ENCODE data around the gene WNT7B.

WNT7B gene

GRCh38 chr22:45922661-45923060 lies 54.3 kb downstream of the WNT7B start:
- DNase-seq = no peak

- DNase-seq = no peak
Measured at GRCh38 chr22:45922256-45922655, 54.7 kb downstream of the WNT7B start.

DNA sequence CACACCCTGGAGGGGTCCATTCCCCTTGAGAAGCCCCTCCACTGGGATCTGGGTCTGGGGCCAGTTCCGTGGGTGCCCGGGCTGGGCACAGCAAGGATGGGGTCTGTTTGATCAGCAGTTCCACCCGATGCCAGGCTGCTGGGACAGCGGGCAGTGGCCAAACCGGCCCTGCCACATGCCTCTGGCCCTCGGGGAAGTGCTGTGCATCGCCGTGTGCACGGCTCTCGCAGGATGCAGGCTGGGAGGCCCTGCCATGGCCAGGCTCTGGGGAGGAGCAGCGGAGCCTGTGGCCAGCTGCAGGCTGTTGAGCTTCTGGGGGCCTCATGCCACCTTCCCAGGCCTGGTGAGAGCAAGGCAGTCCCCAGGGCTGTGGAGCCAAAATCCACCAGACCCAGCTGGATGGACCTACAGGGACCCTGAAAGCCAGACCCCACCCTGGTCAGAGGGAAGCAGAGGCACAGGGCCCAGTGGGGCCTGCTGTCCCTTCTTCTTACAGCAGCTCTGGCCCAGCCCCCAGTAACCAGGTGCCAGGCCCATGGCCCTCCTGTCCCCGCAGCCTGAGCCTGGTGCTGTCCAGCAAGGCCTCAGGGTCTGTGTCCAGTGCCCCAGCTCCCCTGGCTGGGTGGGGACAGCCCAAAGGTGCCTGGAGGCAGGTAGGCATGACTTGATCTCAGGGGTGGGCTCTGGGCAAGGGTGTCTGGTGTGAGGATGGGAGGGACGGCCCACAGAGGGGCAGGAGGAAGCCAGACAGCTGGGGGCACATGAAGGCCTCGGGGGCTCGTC lies 57.3 kb downstream of the WNT7B start:
- no peak for DNase-seq

GRCh38 chr22:45918459-45919370 lies 58.2 kb downstream of the WNT7B start:
- DNase-seq = peak in 1 of 2 donors; percentile 11

GRCh38 chr22:45917700-45918458 lies 59.1 kb downstream of the WNT7B start:
- no peak for DNase-seq

- DNase-seq = no peak
Measured at GRCh38 chr22:45917146-45917545, 59.8 kb downstream of the WNT7B start.

DNA sequence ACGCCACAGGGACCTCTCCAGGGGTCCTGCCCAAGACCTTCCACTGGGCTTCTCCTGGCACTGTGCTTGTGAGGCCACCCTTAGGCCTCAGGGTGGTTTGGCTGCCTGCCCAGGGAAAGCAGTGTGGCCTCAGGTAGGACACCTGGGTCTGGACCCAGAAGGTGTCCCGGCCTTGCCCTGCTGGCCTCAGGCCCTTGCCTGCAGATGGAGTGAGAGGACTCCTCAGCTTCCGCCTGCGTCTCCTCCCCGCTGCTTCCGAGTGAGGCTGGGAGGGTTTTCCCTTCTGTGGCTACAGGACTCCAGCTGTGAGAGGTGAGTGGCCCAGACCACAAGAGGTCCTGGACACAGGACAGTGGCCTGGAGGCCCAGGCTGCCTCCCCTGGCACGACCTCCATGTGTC lies 60.4 kb downstream of the WNT7B start:
- no peak for DNase-seq

DNA sequence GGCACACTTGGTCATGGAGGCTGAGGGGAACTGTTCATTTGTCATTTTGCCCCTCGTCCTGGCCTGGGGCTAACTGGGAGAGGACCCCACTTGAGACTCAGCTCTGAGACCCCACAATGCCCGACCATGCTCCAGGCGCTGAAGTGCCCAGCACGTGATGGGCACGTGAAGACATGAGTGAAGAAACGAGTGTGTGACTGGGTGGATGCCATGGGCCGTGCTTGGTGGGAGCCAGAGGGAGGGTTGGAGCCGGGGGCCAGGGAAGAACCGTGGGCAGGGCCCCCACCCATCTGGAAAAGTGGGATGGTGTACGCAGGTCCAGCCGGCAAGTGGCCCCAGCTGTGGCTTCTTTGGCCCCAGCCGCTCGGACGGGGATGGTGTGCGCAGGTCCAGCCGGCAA lies 61.1 kb downstream of the WNT7B start:
- no peak for DNase-seq

GRCh38 chr22:45915151-45915550 lies 61.8 kb downstream of the WNT7B start:
- DNase-seq = no peak

DNA sequence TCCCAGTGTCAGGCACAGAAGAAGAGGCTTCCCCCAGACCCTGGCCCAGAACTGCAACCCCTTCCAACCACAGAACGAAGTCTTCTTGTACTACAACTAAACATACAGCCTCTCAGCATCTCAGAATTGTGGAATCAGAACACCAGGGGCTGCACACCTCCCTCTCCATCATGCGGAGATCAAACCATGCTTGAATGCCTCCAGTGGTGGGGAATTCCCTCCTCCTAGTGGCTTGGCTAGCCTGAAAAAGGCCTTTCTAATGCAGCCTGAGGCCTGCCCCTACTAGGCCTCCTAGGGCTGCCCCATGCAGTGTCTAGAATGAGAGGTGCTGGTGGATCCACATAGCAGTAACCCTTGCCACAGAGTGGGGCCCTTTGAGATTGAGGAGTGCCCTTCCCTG lies 62.7 kb downstream of the WNT7B start:
- no peak for DNase-seq

GRCh38 chr22:45912910-45913309 lies 64.1 kb downstream of the WNT7B start:
- DNase-seq = no peak

GRCh38 chr22:45911601-45912271 lies 65.2 kb downstream of the WNT7B start:
- no peak for DNase-seq

DNA sequence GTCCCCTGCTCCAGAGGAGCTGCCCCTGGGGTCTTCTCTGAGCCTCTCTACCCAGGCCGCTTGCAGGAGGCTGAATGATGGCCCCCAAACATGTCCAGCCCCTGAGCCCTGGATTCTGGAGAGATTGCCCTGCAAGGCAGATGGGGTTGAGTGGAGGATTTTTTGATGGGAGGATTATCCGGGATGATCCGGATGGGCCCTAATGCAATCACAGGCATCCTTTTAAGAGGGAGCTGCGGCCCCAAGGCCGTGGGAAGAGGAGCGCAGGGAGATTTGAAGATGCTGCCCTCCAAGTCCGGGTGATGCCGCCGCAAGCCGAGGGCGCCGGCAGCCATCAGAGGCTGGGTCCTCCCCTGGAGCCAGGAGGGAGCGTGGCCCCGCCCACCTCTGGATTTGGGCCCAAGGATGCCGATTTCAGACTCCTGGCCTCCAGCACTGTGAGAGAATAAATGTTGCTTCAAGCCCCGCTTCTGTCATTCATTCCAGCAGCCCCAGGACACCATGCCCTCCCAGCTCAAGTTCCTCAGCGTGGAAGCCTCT lies 66.0 kb downstream of the WNT7B start:
- no peak for DNase-seq

DNA sequence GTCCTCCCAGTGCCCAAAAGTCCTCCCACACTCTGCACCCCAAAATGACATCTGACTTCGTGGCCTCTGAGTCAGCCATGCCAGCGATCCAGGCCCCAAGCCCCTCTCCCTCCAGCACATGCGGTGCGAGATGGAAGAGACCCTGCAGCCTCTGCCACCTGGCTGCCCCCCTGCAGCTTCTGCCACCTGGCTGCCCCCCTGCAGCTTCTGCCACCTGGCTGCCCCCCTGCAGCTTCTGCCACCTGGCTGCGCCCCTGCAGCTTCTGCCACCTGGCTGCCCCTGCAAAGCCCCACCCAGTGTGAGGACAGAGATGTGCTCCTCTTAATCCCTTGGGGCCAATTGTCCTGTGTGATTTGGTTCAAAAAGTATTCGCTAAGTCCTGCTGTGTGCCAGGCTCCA lies 68.0 kb downstream of the WNT7B start:
- DNase-seq = no peak

DNA sequence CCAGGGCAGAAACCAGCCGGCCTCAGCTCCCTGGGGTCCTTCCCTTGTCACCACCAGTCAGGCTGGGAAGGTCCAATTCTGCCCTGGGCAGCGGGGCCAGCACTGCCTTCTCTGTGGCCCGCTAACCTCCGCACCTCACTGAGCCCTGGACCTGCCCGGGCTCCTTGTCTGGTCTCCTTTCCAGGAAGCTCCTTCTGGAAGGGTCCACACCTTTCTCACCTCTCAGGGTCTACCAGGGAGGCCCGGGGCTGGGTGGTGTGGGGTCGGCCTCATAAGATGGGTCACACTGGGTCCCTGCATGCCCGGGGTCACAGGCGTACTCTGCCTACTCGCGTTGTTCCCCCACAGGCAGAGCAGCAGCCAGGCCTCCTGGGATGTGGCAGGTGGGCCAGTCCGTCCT lies 69.0 kb downstream of the WNT7B start:
- DNase-seq = no peak

- no peak for DNase-seq
Measured at GRCh38 chr22:45907378-45907777, 69.6 kb downstream of the WNT7B start.

GRCh38 chr22:45906946-45907345 lies 70.0 kb downstream of the WNT7B start:
- DNase-seq = no peak

DNA sequence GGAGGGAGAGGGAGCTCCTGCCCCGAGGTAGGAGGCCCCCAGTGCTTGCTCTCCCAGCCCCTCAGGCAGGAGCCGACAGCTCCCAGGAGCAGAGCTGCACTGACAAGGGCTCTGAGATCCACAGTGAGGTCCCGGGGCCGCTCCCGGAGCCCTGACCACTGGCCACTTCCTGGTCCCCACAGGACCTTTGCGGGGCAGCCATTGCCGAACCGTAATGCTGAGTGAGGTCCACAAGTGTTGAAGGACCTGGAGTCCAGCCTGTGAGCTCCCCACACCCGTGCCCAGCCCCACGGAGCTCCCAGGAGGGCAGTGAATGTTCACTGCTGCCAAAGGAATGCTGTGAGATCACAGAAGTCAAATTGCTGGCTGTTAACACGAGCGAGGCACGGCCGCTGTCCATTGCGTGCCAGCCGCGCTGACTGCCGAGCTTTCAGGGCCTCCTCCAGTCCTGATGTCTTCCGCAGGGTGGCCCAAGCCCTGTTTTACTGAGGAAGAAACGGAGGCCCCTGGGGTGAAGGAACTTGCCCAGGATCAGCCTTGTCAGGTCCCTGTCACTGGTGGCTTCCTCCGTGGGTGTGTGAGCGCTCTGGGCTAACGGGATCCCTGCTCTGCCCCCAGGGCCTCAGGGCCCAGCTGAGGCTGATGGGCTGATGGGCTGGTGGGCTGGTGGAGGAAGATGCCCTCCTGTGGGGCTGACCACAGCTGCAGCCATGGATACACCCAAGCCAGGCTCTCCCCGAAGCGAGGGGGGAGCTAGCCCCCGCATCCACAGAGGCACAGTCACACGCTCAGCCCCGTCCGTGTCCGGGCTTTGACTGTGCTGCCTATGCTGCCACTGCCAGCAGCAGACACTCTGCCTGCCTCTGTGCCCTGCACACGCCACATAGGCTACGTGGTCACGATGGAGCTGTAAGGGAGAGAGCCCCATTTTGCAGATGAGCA lies 70.8 kb downstream of the WNT7B start:
- DNase-seq = no peak

- no peak for DNase-seq
Measured at GRCh38 chr22:45905326-45905923, 71.5 kb downstream of the WNT7B start.

- no peak for DNase-seq
Measured at GRCh38 chr22:45904236-45904635, 72.7 kb downstream of the WNT7B start.

All from bone marrow (tissue), 2 donors.